T-helper 22 cell (primary cell): ENCODE measurements around the gene PBX4.
"Not testable (repeated sequence)": the region's sequence is repeated elsewhere in the genome, so short reads cannot be mapped to it uniquely, and the experiment has no call there.

Source experiments
- DNase-seq: peaks from one replicate; pipeline ENCODE4 v3.0.0-alpha.2; 2020; ENCODE audit warnings: low read depth

Gene PBX4

GRCh38 chr19:19626516-19627472 lies 8.3 kb upstream of the PBX4 start:
- DNase-seq, result no peak

- no peak for DNase-seq
These were observed 5.6 kb upstream of the PBX4 start for GRCh38 chr19:19624032-19624570.

- no peak for DNase-seq
These were observed 4.9 kb upstream of the PBX4 start for GRCh38 chr19:19623383-19623782.

- no peak for DNase-seq
These were observed 1.3 kb upstream of the PBX4 start for GRCh38 chr19:19619849-19620210.

GRCh38 chr19:19619181-19619848 lies 828 bp upstream of the PBX4 start:
- no peak for DNase-seq

- no peak for DNase-seq
These were observed 3.4 kb downstream of the PBX4 start for GRCh38 chr19:19615086-19615485.

- DNase-seq, result no peak
These were observed 5.0 kb downstream of the PBX4 start for GRCh38 chr19:19613506-19613905.

- DNase-seq, result no peak
These were observed 7.9 kb downstream of the PBX4 start for GRCh38 chr19:19610376-19611202.

GRCh38 chr19:19606686-19607085 lies 11.8 kb downstream of the PBX4 start:
- not testable (repeated sequence) for DNase-seq

GRCh38 chr19:19606021-19606420 lies 12.5 kb downstream of the PBX4 start:
- peak; percentile 69 for DNase-seq

- DNase-seq, result no peak
These were observed 15.7 kb downstream of the PBX4 start for GRCh38 chr19:19602713-19603324.

GRCh38 chr19:19602136-19602712 lies 16.3 kb downstream of the PBX4 start:
- peak; percentile 67 for DNase-seq

- DNase-seq, result no peak
These were observed 17.6 kb downstream of the PBX4 start for GRCh38 chr19:19600793-19601330.

- peak; percentile 72 for DNase-seq
These were observed 19.6 kb downstream of the PBX4 start for GRCh38 chr19:19598728-19599451.

- peak; percentile 66 for DNase-seq
These were observed 20.6 kb downstream of the PBX4 start for GRCh38 chr19:19597809-19598306.

GRCh38 chr19:19595171-19595701 lies 23.3 kb downstream of the PBX4 start:
- DNase-seq, result no peak

GRCh38 chr19:19594381-19594780 lies 24.1 kb downstream of the PBX4 start:
- DNase-seq, result no peak

- DNase-seq, result no peak
These were observed 25.8 kb downstream of the PBX4 start for GRCh38 chr19:19592690-19593089.

GRCh38 chr19:19591133-19591825 lies 27.2 kb downstream of the PBX4 start:
- peak; percentile 77 for DNase-seq
